NT2/D1 (cell line): ENCODE measurements around the gene DTX2.
"Not testable (repeated sequence)": the region's sequence is repeated elsewhere in the genome, so short reads cannot be mapped to it uniquely, and the experiment has no call there.

ENCODE experiments used
- YY1 ChIP-seq: IDR thresholded peaks from 2 replicates; pipeline ENCODE4 v1.6.1; 2011; ENCODE audit not compliant: insufficient read length, insufficient read depth
- ZNF274 ChIP-seq: IDR thresholded peaks from 2 replicates; pipeline ENCODE4 v1.6.1; 2011; ENCODE audit warnings: mild to moderate bottlenecking, low read depth, low read length

DNA sequence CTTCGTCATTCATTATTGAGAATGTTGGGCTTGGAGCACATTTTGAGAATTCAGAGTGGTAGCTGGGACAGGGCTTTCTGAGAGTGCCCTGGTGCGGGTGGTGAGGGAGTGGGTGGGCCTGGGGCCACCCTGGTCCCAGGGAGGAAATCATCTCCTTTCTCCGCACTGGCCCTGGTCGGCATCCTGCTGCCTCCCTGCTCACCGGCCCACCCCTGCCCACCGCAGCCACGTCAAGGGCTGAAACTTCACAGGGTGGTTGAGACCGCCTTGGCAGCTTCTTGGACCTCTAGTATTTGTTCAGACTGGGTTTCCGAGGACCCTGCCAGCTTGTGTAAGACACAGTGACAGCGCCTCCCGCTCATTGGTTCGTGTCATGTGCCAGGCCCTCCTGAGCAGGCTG, 22.9 kb downstream of the DTX2 start:
- not testable (repeated sequence) for TF ChIP-seq YY1, ZNF274
